Omental fat pad (tissue), 4 donors: ENCODE data around the gene DBP. TPM values are rescaled to one million over a fixed set of nuclear protein-coding genes. Genes with fewer than 3 reads are reported as not detected.
A peak's percentile ranks its signal among the peaks of the same experiment; 100 is the strongest.

Experiments used
- ATAC-seq: fragments of 150-250 bp; one replicate; pipeline ENCODE4 v1.9.1; 2016; ENCODE audit warnings: mild to moderate bottlenecking, moderate library complexity; ENCODE audit not compliant: low FRiP score
- DNase-seq: peaks from one replicate; pipeline ENCODE4 v3.0.0-alpha.2; 2019; ENCODE audit warnings: low spot score
- total RNA-seq, 4 donors: library from RNA; depleted of rRNA; stranded (reverse); fragments of >200 nt; gene quantifications; one replicate each; pipeline ENCODE4 v1.1.0, GENCODE V29; 2016
- TF ChIP-seq, protein P1 (sequence below), 3 donors: fragments of 450-650 bp; IDR thresholded peaks; one replicate each; pipeline ENCODE4 v1.5.1; 2016 to 2017; ENCODE audit warnings: antibody characterized with exemption in 3 of 3, mild to moderate bottlenecking in 3 of 3, moderate library complexity in 2 of 3

DBP gene
- total RNA-seq, 4 donors from 2014 or later, result 2.6 to 12.6 (median 5.2) TPM

DNA sequence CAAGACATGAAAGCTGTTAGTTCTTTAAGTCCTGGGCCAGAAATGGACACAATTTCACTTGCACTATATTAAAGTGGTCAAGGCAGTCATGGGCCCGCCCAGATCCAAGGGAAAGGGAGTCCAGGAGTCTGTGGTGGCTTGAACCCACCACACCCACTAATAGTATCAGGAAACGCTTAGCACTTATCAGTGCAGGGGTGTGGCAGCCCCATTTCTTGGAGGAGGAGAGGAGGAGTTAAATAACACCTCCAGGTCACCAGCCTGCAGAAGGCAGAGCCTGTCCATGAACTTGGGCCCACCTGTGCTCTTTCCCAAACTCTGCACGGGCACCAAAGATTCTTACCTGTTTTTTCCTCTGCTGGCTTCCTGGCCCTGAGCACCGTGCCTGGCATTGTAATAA lies 41.0 kb upstream of the DBP start:
- TF ChIP-seq, protein P1, sequence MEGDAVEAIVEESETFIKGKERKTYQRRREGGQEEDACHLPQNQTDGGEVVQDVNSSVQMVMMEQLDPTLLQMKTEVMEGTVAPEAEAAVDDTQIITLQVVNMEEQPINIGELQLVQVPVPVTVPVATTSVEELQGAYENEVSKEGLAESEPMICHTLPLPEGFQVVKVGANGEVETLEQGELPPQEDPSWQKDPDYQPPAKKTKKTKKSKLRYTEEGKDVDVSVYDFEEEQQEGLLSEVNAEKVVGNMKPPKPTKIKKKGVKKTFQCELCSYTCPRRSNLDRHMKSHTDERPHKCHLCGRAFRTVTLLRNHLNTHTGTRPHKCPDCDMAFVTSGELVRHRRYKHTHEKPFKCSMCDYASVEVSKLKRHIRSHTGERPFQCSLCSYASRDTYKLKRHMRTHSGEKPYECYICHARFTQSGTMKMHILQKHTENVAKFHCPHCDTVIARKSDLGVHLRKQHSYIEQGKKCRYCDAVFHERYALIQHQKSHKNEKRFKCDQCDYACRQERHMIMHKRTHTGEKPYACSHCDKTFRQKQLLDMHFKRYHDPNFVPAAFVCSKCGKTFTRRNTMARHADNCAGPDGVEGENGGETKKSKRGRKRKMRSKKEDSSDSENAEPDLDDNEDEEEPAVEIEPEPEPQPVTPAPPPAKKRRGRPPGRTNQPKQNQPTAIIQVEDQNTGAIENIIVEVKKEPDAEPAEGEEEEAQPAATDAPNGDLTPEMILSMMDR (IDR thresholded peaks at IDR 0.05), result no peak
- ATAC-seq (no peak), DNase-seq (no peak)

DNA sequence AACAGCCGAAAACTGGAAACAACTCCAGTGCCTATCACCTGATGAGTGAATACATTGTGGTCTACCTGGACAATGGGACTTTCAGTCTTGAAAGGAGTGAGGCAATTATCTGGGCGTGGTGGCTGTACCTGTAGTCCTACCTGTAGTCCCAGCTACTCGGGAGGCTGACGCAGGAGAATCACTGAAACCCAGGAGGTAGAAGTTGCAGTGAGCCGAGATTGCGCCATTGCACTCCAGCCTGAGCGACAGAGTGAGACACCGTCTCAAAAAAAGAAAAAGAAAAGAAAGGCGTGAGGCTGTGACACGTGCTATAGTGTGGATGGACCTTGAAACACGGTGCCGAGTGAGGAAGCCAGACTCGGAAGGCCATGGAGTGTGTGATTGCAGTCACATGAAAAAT lies 39.7 kb upstream of the DBP start:
- no peak for ATAC-seq

DNA sequence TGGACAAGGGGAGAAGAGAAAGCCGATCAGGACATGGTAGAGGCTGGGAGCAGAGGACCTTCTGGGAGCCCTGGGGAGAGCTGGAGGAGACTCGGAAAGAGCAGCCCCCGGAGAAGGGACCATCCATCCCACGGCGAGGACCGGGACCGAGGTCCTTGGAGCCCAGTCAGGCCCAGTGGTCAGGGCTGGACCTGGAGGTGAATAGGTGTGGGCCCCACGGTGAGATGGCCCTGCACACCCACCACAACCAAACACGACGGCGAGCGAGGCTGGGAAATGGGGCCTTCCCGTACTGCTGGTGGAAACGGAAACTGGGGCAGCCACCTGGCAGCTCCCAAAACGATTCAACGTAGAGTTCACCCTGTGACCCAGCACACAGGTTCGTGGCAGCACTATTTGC lies 39.3 kb upstream of the DBP start:
- DNase-seq (no peak), ATAC-seq (no peak)
- TF ChIP-seq, protein P1 (IDR thresholded peaks at IDR 0.05), result no peak

More for the DNA sequence above, 39.7 kb upstream of the DBP start:
- TF ChIP-seq, protein P1 (IDR thresholded peaks at IDR 0.05), result no peak
- DNase-seq, result no peak

DNA sequence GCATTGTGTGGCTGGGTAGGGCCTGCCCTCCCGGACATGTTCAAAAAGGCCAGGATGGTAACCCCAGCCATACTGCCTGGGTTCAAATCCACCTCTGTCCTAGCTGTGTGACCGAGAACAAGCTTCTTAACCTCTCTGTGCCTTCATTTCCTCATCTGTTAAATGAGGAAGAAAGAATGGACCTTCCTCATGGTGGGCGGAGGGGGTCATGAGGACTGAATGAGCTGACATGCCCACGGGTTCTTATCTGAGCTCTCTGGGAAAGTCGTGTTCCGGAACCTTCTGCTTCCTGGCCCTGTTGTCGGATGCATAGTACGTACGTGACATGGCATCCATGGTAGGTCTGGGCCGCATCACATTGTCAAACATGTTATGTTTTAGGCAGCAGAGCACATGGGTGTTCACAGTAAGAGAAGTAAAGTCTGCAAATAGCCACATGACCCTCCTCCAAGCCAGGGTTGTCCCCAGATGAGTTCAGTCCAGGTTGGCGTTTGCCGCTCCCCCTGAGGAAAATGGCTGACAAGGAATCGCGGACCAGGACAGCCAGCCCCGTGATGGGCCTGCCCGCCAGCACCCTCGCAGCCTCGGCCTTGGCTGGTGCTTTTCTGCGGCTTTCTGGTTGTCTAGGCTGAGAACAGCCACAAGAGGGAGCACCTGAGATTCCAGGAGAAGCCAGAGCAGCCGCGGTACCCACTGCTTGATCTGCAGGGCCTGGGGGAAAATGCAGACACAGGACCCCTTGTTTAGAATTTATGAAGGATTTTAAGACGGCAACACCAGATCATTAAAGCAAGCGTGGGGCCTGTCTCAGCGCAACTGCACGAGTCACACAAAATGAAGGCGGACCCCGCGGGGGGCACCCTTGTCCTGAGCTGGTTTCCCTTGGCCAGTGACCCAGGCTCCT lies 38.0 kb upstream of the DBP start:
- ATAC-seq, result peak; percentile 62

DNA sequence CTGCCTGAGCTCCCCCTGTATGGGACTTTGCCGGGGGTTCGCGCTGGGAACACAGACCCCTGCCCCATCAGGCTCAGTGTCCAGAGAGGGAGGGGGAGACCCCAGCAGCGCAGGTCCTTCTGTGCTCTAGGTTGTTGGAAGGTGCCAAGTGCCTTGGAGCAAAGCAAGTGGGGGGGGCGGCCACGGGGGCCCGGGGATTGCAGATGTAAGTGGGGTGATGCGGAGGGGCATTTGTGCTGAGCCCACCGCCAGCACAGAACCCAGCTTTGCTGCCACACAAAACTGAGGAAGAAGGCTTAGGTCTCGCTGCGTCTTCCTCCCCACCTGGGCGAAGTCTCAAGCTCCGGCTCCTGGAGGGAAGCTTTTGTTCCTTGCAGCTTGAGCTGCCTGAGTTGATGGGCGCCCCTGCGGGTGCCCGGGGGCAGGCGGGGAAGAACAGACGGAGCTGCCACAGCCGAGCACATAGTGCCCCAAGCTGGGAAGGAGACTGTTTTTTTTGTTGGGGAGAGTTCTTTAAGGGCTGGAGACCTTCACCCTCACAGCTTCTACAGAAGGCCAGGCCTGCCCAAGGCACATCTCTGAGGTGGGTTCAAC lies 37.1 kb upstream of the DBP start:
- ATAC-seq (no peak), DNase-seq (no peak)
- TF ChIP-seq, protein P1 (IDR thresholded peaks at IDR 0.05), result no peak

More for the DNA sequence above, 38.0 kb upstream of the DBP start:
- peak; percentile 64 for DNase-seq
- TF ChIP-seq, protein P1 (IDR thresholded peaks at IDR 0.05), result peak in 2 of 3 donors; percentile 27 to 53

DNA sequence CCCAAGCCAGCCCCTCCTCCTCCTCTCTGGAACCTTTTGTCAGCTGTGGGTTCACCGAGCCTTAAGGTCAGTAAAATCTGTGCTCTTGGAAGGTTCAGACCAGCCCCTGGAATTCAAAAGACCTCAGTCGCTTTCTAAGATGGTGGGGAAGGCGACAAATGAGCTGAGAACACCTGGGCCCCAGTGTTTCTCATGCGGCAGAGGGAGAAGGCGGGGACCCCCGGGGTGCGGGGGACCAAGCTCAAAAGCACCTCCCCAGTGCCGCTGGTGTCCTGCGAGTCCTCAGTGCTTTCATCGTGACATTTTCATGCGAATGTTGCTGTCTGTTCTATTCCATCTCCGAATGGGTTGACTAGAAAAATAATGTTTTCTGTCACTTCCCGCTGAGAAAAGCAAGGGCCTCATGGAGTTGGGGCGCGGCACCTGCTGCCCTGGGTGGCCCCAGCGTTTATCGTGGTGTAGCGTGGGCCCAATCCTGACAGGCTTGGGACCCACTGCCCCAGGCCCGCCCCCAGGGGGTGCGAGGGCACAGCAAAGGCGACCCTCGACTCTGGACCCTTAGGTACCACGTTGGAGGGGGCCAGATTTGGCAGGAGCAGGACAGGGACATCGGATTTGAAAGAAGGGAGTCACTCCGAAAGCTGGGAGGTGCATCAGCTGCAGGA lies 36.4 kb upstream of the DBP start:
- no peak for ATAC-seq
- TF ChIP-seq, protein P1 (IDR thresholded peaks at IDR 0.05), result no peak
- no peak for DNase-seq
